Gastrocnemius medialis (tissue), 4 donors: ENCODE data around the gene SLC35E2B.

ENCODE experiments used
- CTCF ChIP-seq, 5 experiments: fragments of 450-650 bp in 3 of 5; fragments of 200-600 bp in 2 of 5; sonication (generic) in 2 of 5; IDR thresholded peaks in 4 of 5; conservative IDR thresholded peaks in 1 of 5; 1 replicate in 4 of 5; 2 replicates in 1 of 5; pipeline ENCODE4 v1.5.1; 2016 to 2019; ENCODE audit warnings: antibody characterized with exemption in 5 of 5, mild to moderate bottlenecking in 3 of 5, moderate library complexity in 3 of 5
- POLR2A ChIP-seq, 2 donors: fragments of 450-650 bp; IDR thresholded peaks; one replicate each; pipeline ENCODE4 v1.6.1; 2017; ENCODE audit warnings: antibody characterized with exemption in 2 of 2, mild to moderate bottlenecking in 2 of 2, moderate library complexity in 2 of 2

GRCh38 chr1:1680912-1681273 lies 11.7 kb downstream of the SLC35E2B start:
- TF ChIP-seq CTCF (IDR thresholded peaks at IDR 0.05 in 4 of 5, conservative IDR thresholded peaks at IDR 0.05 in 1 of 5) (no peak), POLR2A (IDR thresholded peaks at IDR 0.05) (no peak)
